NCI-H69 (cell line): ENCODE results near the gene ANK2.

Experiments used
- DNase-seq: peaks from one replicate; lab custom pipeline; 2025; lab: John Stamatoyannopoulos, UW

Gene ANK2

GRCh38 chr4:113094331-113094730, 44.9 kb downstream of the ANK2 start:
- peak; percentile 41 for DNase-seq

- peak; percentile 60 for DNase-seq
Measured at GRCh38 chr4:113094802-113095201, 45.3 kb downstream of the ANK2 start.

GRCh38 chr4:113101669-113102068, 52.2 kb downstream of the ANK2 start:
- DNase-seq = no peak

GRCh38 chr4:113103556-113103955, 54.1 kb downstream of the ANK2 start:
- no peak for DNase-seq

GRCh38 chr4:113106108-113106507, 56.7 kb downstream of the ANK2 start:
- DNase-seq = peak; percentile 51

GRCh38 chr4:113109106-113109718, 59.8 kb downstream of the ANK2 start:
- DNase-seq = peak; percentile 45

GRCh38 chr4:113112338-113112978, 63.0 kb downstream of the ANK2 start:
- DNase-seq = peak; percentile 57

GRCh38 chr4:113113151-113113550, 63.7 kb downstream of the ANK2 start:
- DNase-seq = no peak

- peak; percentile 31 for DNase-seq
Measured at GRCh38 chr4:113114884-113115283, 65.4 kb downstream of the ANK2 start.

GRCh38 chr4:113116414-113117357, 67.2 kb downstream of the ANK2 start:
- peak; percentile 85 for DNase-seq

- peak; percentile 22 for DNase-seq
Measured at GRCh38 chr4:113117358-113117702, 67.9 kb downstream of the ANK2 start.

- DNase-seq = no peak
Measured at GRCh38 chr4:113122066-113122465, 72.6 kb downstream of the ANK2 start.

- no peak for DNase-seq
Measured at GRCh38 chr4:113125418-113125817, 76.0 kb downstream of the ANK2 start.

- no peak for DNase-seq
Measured at GRCh38 chr4:113131136-113131535, 81.7 kb downstream of the ANK2 start.

- no peak for DNase-seq
Measured at GRCh38 chr4:113131621-113132020, 82.2 kb downstream of the ANK2 start.

GRCh38 chr4:113141901-113142346, 92.5 kb downstream of the ANK2 start:
- DNase-seq = peak; percentile 91

- peak; percentile 36 for DNase-seq
Measured at GRCh38 chr4:113142351-113142750, 92.9 kb downstream of the ANK2 start.

- DNase-seq = no peak
Measured at GRCh38 chr4:113144091-113144490, 94.6 kb downstream of the ANK2 start.

- DNase-seq = no peak
Measured at GRCh38 chr4:113145147-113145518, 95.7 kb downstream of the ANK2 start.

GRCh38 chr4:113145519-113146291, 96.3 kb downstream of the ANK2 start:
- DNase-seq = peak; percentile 72

GRCh38 chr4:113146876-113147358, 97.5 kb downstream of the ANK2 start:
- DNase-seq = no peak
